HG03342 (cell line): ENCODE data around the gene TMEM86B.
"Not testable (repeated sequence)": the region's sequence is repeated elsewhere in the genome, so short reads cannot be mapped to it uniquely, and the experiment has no call there.

Experiments used
- ATAC-seq: cut with Tn5 transposase; IDR thresholded peaks from one replicate; pipeline ENCODE4 v1.9.1; 2021; ENCODE audit warnings: mild to moderate bottlenecking, moderate library complexity; ENCODE audit not compliant: unreplicated experiment

TMEM86B gene

DNA sequence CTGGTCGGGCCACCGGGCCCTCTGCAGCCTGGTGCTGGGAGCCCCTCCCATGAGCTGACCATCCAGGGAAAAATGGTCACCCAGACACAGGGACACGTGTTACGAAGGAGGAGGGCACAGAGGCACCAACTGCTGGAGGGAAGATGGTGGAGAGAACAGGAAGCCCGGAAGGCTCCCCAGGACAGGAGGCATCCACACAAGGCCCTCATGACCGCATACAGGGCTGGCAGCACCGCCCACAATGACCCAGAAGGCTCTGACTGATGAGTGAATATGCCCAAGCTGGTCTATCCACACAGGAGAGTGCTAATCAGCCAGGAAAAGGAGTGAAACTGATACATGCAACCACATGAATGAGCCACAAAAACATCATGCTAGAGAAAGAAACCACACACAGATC lies 14.0 kb upstream of the TMEM86B start:
- ATAC-seq: no peak

DNA sequence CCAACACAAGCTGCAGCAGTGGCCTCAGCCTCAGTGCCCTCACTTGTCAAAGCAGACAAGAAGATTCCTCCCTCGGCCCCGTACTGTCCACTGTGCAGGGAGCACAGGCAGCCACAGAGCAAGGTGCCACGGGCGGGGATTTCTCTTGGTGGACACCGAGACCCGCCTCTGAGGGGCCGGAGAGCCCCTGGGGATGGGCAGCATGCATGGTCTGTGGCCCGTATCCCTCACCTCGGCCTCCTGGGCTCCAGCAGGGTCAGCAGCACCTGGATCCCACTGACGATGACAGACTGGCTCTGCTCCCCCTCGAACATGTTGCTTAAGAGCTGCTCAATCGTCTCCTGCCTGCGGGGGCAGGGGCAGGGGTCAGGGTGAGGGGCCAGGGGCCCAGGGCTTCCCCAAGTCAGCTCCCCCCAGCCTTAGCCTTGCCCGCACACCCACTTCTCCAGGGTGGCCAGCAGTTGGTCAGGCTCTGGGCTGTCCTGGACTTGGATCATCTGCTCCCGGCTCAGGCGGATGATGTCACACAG lies 13.4 kb upstream of the TMEM86B start:
- ATAC-seq: no peak

DNA sequence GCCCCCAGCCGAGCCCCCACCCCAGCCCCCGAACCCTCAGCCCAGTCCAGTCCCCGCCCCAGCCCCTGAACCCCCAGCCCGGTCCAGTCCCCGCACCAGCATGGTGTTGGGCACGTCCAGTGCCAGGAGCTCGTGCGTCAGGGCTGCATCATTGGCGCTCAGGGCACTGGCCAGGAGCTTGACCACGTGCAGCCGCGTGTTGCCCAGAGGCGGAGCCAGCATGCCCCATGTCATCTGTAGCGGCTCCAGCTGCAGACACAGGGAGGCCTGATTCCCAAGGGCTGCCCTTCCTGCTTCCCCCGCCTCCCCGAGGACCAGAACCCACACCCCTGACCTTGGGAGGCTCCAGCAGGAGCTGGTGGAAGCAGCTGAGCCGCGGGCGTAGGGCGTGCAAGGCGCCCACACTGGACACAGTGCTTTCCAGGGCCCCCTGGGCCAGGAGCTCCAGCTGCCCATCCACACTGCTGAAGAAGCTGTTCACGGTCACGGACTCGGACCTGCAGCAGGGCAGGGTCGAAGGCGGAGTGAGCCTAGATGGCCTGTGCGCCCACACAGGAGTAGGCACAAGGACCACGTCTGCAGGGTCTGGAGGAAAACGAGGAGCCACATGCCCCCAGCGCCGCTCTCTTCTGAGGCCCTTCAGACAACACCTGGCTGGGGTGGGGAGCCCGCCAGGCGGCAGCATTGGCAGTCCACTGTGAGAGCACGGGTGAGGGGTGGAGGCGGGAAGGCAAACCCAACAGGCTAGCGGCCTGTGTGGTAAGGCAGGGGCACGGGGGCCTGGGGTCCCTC lies 12.8 kb upstream of the TMEM86B start:
- ATAC-seq: no peak

DNA sequence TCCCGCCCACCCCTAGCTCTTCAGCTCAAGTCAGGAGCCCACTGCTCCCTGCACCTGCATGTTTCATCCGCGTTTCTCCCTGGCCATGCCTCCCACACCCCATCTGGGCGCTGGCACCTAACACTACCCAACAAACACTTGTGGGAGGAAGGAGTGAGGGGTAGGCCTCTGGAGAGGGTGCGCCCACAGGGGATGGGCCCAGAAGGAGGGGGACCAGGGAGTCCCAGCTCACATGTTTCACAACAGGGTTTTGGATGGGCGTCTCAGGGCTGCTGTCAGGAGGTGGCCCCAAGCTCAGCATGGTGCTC lies 12.1 kb upstream of the TMEM86B start:
- ATAC-seq: no peak

DNA sequence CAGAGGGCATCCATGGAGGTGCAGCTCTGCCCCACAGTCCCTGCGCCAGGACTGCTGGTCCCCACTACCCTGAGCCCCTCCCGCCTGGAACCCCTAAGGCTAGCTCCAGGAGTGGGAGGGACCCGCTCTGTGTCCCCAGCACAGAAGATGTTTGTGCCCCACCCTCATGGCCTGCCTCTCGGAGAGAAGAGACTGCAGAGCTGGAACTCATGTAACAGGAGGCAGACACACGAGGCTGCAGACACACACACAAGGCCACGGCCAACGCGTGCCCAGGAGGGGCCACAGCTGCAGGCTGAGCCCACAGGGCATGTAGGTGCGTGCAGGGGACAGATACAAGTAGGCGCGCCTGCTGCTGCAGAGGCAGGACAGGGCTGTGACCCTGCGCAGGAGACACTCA lies 10.4 kb upstream of the TMEM86B start:
- ATAC-seq: no peak

DNA sequence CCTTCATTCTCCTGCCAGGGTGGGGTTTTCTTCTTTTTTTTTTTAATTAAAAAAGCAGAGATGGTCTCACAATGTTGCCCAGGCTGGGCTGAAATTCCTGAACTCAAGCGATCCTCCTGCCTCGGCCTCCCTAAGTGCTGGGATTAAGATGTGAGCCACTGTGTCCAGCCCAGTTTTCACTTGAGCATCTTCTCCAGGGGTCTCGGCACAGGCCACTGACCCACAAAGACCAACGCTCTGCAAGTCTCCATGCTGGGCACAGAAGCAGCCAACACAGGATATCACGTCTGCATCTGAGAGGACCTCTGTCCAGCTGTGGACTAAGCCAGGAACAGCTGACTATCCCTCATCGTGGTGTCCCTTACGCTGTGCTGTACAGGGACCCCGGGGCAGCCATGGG lies 9.5 kb upstream of the TMEM86B start:
- no peak for ATAC-seq

DNA sequence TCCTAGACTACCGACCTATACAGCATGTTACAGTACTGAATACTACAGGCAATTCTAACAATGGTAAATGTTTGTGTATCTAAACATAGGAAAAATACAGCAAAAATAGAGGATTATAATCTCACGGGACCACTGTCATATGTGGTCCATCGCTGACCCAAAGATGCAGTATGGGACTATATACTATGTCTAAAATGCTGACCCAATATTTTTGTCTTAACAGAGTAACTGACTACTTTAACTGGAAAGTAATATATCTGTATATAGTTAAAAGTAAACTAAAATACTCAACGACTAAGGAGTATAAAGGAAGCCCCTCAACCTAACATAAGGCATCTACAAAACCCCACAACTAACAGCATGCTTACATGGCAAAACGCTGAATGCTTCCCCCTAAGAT lies 4.4 kb upstream of the TMEM86B start:
- ATAC-seq: no peak

DNA sequence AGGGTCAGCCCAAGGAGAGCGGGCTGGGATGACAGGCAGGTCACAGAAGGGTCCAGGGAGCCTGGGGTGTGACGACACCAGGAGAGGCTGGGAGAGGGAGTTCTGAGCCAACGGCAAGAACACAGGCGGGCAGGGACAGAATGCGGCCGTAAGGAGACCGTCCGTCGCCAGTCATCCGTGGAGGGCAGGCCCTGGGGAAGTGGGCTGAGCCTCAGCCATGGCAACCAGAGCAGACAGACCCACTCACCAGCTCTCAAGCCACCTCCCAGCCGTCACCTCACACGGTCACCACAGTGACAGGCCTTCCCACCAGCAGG lies 3.7 kb upstream of the TMEM86B start:
- no peak for ATAC-seq

DNA sequence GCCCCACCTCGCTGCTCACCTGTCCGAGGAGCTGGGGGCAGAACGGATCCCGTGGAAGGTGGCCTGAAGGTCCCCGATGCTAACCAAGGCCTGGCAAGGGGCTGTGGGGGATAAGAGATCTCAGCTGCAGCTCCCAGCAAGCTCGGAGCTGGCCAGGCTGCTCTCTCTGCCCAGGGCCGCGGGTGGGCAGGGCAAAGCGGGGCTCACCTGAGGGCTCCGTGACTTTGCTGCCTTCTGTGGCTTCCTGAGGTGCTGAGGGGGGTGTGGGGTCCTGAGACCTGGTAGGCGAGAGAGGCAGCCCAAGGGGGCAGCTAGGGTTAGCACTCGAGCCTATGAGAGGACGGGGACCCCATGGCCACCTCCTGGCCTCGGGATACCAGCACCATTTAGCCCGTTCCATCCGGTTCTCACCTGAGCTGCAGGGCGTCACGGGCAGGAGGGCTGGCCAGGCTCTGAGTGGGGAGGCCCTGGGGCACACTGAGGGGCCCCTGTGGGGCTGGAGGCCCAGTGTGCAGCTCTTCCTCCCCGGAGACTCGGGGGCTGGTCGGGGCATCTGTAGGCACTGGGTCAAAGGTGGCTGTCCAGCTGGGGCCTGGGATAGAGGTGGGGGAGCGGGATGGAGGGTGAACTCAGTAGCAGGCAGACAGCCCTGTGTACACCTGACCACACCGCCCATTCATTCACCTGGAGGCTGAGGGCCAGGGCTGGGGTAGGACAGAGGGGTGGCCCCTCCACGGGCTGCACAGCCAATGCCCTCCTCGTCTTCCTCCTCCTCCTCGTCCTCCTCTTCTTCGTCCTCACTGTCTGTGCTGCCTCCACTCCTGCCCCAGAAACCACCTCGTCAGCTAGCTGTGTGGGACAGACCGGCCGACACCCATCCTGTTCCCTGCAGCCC lies 3.1 kb upstream of the TMEM86B start:
- no peak for ATAC-seq

DNA sequence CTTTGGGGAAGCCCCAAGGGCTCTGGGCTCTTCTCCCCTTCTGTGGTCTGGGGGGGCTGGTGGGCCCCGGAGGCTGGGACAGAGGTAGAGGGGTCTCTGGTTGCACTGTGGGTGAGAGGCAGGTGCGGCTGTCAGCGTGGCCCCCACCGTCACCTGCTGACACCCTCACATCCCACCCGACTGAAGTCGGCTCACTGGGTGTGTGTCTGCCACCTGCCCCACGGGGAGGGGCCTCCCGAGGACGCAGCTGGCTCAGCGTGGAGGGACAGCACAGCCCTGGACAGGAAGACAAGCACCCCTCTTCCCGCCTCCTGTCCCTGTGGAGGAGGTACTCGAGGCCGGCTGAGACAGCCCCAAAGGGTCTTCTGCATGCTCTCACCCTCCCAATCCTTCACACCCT lies 2.2 kb upstream of the TMEM86B start:
- ATAC-seq: no peak

DNA sequence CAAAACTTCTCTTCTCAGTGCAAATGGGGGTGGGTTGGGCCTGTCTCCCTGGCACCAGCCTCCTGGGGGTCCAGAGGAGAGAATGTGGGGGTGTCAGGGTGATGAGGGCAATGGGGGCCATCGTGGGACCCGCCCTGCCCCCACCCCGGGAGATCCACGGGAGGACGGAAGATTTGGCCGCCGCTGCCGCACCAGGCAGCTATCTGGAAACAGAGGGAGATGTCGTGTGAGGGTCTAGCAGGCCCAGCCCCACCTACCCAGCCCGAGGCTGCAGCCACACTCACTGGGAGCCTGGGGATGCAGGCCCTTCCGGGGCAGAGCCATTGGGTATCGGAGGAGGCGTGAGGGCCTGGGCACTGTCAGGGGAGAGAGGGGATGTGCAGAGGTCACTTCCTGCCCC lies 1.8 kb upstream of the TMEM86B start:
- ATAC-seq: no peak

DNA sequence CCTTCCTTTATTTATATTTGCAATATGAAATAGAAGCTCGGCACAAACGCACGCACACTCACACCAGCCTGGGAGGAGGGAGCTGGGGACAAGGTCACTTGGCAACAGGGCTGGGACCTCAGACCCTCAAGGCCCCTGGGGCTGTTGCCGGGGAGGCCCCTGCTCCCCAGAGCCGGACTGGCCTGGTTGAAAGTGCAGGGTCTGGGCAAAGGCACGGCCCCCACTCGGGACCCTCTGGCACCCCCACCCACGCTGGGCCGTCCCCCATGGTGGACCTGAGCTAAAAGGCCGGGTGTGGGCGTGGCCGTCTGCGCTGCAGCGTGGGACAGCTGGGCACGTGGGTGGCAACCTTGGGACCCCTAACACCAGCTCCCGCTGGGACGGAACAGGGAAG lies 1.2 kb upstream of the TMEM86B start:
- ATAC-seq: no peak

DNA sequence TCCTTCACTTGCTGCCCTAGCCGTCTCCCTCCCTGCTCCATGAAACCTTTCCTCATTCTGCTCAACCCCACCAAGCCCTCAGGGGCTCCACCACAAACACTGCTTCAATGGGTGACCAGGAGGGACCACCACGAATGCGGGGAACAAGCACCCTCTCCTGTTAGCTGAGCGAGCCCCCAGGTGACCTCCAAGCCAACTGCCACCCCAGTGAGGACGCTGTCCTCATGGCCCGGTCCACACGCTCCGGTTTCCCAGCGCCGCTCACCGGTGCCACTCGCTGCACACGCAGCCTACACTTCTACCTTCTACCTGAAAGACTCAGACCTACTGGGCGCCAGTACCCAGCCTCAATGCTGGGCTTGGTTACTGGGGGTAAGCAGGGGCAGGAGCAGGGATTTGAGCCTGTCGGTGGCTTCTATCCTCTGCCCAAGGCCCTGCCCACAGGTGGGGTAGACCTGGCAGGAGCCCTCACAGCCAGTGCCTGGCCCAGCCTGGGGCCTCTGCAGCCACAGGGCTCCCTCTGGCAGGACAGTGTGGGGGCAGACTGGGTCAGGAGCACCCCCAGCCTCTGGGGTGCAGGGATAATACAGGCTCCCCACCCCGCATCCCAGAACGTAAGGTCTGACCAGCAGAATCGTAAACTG lies 704 bp upstream of the TMEM86B start:
- no peak for ATAC-seq

DNA sequence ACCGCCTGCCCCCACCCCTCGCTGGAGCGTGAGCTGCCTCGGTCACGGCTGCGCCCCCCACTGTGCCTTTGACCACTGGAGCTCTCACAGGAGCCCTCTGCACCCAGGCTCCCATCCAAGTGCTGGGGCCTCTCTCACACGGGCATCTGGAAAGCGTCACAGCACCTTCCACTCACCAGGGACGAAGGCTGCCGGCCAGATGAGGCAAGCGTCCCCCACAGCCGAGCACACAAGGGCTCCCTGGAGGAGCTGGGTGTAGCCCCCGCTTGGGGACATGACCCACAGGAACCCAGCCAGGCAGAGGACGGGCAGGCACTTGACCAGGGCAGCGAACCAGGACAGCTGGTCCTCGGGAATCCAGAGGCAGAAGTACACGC lies 560 bp downstream of the TMEM86B start:
- no peak for ATAC-seq

DNA sequence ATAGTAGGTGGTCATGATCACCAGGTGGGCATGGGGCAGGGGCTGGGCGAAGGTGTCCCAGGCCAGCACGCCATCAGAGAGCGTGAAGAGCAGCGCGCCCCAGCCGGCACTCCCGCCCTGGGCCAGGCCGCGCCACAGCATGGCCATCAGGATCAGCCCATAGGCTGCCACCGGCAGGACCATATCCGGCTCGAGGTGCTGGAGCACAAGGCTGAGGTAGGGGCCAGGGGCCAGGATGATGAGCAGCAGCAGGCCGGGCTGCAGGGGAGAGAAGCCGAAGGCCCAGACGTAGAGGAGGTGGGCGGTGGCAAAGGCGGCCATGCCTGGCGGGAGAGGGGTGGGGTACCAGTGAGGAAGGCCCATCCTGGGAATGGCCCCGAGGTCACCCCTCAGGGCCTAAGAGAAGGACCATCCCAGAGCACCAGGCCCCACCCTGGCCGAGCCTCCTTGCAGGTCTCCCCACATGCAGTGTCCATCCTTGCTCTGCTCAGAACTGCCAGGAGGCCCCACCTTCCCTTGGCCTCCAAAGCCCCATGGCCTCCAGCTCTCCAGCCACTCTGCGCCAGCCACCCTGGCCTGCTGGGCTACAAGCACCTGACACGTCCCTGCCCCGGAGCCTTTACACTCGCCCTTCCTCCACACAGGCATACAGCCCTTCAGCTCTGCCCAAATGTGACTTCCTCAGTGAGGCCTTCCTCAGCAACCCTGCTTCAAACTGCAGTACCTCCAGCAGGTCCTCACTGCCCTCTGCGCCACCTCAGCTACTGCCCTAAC lies 1.1 kb downstream of the TMEM86B start:
- ATAC-seq: no peak

DNA sequence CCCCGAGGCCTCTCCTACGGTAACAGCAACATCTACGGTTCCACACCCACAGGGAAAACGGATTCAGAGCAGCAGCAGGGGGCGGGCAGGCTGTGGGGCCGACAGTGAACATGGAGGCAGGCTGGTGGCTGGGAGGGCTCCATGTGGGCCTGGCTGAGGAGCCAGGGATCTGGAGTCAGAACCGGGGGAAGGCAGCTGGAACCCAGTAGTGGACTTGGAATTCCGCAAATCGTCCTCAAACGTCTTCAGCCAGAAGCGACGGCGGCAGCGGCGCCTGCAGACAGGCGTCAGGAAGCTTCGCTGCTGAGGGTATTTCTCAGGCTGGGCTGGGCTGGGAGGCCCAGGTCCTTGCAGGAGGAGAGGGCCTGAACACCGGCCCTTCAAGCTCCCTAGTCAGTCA lies 1.8 kb downstream of the TMEM86B start:
- ATAC-seq: no peak

DNA sequence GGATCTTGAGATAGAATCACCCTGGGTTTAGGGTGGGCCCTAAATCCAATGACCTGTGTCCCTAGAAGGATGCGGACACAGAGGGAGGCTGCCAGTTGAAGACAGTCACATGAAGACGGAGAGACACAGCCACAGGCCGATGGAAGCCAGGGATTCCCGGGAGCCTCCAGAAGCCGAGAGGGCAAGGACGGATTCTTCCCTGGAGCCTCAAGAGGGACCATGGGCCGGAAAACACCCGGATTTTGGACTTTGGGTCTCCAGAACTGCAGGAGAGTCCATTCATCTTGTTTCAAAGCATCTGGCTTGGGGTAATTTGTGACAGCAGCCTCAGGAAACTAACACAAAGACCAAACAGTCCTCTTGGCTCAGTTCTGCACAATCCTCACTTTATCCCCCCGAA lies 2.3 kb downstream of the TMEM86B start:
- ATAC-seq: no peak

DNA sequence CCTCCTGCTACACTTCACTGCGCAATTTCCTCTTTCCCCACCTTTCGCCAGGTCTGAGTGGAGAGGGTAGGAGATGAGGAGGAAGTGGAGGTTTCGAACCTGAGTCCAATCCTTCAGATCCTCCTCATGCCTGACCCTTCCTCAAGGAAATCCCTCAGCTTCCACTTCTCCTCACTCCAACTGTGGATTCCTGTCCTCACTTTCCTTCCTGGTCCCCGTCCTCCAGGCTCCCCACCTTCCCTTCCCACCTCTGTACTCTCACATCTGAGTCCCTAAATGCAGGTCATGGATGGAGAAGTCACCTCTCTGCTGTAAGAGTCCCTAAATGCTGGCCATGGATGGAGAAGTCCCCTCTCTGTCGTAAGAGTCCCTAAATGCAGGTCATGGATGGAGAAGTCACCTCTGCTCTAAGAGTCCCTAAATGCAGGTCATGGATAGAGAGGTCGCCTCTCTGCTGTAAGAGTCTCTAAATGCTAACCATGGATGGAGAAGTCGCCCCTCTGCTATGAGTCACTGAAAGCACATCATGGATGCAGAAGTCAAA lies 3.1 kb downstream of the TMEM86B start:
- ATAC-seq: no peak

DNA sequence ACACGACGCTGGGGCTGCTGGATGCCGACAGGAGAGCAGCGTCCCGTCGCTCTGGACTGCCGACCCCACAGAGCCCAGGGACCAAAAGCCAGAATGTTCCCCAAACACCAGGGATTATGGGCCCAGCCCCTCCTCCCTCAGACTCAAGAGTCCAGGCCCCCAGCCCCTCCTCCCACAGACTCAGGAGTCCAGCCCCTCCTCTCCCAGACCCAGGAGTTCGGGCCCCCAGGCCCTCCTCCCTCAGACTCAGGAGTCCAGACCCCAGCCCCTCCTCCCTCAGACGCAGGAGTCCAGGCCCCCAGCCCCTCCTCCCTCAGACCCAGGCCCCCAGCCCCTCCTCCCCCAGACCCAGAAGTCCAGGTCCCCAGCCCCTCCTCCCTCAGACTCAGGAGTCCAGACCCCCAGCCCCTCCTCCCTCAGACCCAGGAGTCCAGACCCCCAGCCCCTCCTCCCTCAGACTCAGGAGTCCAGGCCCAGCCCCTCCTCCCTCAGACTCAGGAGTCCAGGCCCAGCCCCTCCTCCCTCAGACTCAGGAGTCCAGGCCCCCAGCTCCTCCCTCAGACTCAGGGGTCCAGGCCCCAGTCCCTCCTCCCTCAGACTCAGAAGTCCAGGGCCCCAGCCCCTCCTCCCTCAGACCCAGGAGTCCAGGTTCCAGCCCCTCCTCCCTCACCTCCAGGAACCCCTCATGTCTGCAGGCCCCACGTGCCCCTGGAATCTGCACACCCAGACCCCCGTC lies 3.7 kb downstream of the TMEM86B start:
- not testable (repeated sequence) for ATAC-seq

DNA sequence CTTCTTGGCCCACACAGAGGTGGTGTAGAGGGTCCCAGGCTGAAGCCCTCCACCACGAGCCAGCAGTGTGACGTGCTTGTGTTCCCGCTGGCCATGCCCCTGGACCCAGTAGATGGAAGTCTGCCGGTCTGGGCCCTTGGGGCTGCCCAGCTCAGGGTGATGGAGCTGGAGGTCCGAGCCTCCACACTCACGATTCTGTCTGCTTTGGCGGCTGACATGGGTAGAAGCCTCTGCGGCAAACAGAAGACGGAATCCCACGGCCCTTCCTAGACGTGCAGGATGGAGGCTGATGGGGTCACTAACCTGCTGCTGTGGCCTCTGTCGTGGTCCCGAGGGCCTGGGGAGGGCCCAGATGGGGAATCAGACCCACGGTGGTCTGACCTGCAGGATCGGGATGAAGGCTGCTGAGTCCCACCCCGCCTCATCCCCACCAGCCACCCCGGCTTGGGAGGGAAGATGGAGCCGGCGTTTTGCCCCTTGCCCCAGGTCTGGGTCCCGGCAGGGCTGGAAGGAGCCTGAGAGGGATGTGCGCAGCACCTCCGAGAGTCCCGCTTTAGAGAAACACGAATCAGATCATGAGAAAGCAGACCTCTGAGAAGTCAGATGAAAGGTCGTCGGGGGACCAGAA lies 4.4 kb downstream of the TMEM86B start:
- no peak for ATAC-seq
